ENCODE measurements around the gene ZNF507.
"Not testable (repeated sequence)": the region's sequence is repeated elsewhere in the genome, so short reads cannot be mapped to it uniquely, and the experiment has no call there.

ZNF507 gene

DNA sequence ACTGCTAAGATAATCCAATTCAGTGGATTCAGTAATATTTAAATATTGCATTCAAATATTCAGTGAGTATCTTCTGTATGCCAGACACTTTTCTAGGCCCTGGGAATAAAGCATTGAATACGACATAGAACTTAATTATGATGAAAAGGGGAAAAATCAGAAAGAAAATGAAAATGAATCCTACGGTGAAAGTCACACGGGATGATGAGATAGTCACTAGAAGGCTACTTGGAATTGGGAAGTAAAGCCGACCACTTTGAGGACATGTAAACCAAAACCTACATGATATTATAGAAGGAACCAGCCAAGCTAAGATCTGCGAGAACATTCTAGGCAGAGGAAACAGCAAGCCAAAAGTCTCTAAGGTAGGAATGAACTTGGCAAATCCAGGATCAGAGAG lies 70.3 kb downstream of the ZNF507 start:
- no peak for DNase-seq

GRCh38 chr19:32416749-32417456 lies 71.5 kb downstream of the ZNF507 start:
- DNase-seq = no peak

DNA sequence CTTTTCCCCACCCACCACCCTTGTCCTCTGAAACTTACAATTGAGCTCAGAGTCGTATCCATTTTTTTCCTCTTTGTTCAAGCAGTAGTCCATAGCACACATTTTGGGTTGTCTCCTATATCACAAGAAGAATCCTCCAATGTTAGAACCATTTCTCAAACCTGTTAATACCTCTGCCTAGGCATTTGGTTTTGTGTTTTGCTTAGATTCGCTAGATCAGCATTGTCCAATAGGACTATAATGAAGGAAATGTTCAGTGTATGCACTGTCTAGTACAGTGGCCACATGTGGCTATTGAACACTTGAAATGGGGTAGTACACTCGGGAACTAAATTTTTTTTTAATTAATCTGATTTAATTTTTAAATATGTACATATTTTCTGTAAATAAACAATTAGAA lies 72.7 kb downstream of the ZNF507 start:
- no peak for DNase-seq

GRCh38 chr19:32421589-32422361 lies 76.4 kb downstream of the ZNF507 start:
- DNase-seq = no peak

- no peak for DNase-seq
Observed at GRCh38 chr19:32422435-32422834, 77.0 kb downstream of the ZNF507 start.

GRCh38 chr19:32423944-32424343 lies 78.5 kb downstream of the ZNF507 start:
- not testable (repeated sequence) for DNase-seq

DNA sequence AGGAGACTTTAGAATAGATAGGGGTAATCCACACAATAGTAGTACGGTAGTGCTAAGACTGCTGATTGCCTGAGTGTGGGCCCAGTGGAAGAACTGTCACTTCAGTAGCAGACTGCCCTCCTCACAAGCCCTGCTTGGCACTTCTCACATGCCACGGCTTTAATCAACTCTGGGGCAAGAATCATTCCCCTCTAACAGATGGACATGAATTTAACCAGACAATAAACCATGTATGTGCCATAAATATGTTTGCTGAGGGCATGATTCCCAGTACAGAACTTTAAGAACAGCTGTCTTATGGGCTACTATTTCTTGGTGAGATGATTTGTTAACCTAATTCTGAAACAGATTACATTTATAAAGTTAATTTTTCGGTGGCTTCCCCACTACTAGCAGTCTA lies 82.1 kb downstream of the ZNF507 start:
- DNase-seq = no peak

- DNase-seq = no peak
Observed at GRCh38 chr19:32436692-32437091, 91.3 kb downstream of the ZNF507 start.

GRCh38 chr19:32437096-32437495 lies 91.7 kb downstream of the ZNF507 start:
- DNase-seq = no peak
